ENCODE measurements around the gene PACRG.

Gene PACRG

DNA sequence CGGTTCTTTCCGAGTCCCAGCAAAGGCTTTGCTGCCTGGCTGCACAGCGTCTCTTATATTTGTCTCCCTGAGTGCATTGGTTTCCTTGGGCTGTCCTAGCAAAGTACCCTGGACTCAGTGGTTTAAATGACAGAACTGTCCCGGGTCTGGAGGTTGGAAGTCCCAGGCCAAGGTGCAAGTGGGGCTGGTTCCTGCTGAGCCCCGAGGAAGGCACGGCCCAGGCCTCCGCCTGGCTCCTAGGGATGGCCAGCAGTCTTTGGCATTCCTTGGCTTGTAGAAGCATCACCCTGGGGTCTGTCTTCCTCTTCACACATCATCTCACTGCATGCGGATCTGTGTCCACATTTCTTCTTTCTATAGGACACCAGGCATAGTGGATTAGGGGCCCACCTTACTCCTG, 621.9 kb downstream of the PACRG start:
- Histone ChIP-seq H3K36me3 (no peaks in the 10 kb centered on the region), H3K4me3 (no peak overlapping the region), H3K9me3 (replicated peaks in 1 of 11) (no peaks in the 10 kb centered on the region), H3K4me1 (peaks cover 26 to 85% (median 38%) of the 10 kb centered on the region in 10 experiments), H3K9ac (no peak overlapping the region), H3K27ac (no peak overlapping the region), H3K4me2 (peak overlapping the region in 2 of 11 experiments; percentile 96 to 97; a peak in 2 of 22 replicates), H3K27me3 (no peaks in the 10 kb centered on the region), H4K20me1 (no peaks in the 10 kb centered on the region)
- TF ChIP-seq Cebpa-rat (IDR thresholded peaks at IDR 0.05) = no peak

DNA sequence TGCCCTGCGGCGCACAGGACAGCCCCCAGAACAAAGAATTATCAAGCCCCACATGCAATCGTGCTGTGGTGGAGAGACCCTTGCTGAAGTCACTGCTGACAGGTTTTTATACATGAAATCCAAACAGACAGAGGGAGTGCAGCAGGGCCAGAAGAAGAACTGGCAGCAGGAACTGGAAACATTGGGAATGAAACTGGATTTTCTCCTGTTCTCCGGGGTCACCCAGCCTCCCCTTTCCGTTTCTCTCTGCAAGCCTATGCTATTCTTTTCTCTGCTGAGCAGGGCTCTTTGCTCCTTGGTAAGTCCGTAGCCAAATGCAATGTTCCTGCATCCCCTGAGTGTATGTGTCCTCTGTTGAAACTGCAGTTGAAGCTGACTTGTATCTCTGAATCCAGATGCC, 623.2 kb downstream of the PACRG start:
- Histone ChIP-seq H3K4me1 (peaks cover 39 to 91% (median 51%) of the 10 kb centered on the region in 10 experiments), H3K9ac (no peak overlapping the region), H3K4me3 (no peak overlapping the region), H3K27me3 (no peaks in the 10 kb centered on the region), H3K4me2 (peak overlapping the region in 5 of 11 experiments; percentile 74 to 97 (median 96); a peak in 7 of 22 replicates), H4K20me1 (no peaks in the 10 kb centered on the region; a peak in 1 of 22 replicates), H3K36me3 (no peaks in the 10 kb centered on the region), H3K9me3 (replicated peaks in 1 of 11) (no peaks in the 10 kb centered on the region), H3K27ac (no peak overlapping the region)
- no peak for TF ChIP-seq Cebpa-rat (IDR thresholded peaks at IDR 0.05)

DNA sequence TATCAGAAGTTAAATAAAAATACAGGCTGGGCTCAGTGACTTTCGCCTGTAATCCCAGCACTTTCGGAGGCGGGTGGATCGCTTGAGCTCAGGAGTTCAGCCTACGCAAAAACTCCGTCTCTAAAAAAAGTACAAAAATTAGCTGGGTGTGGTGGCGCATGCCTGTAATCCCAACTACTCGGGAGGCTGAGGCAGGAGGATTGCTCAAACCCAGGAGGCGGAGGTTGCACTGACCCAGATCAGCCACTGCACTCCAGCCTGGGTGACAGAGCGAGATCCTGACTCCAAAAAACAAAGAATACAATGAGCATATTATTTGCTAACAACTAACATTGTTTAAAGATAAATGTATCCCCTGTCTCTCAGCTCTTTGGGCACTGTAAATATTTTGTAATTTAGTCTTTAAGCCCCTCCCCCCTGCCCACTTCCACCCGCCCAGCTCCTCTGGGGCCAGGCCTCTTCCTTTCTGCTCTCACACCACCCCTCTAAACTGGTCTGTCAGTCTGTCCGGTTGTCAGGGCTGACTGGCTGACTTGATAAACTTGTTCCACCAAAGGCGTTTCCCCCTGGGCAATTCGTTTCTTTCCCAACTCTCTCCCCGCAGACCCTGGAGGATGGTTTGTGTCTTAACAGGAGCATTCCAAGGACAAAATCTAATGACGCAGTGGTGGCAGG, 624.4 kb downstream of the PACRG start:
- H3K36me3 ChIP-seq = no peaks in the 10 kb centered on the region
- no peaks in the 10 kb centered on the region; a peak in 1 of 22 replicates for H4K20me1 ChIP-seq
- no peak overlapping the region for H3K4me3 ChIP-seq
- no peak overlapping the region for H3K9ac ChIP-seq
- peak overlapping the region; percentile 53 to 97 (median 72) for H3K4me2 ChIP-seq
- peak overlapping the region in 4 of 11 experiments; percentile 8 to 87 (median 70); a peak in 5 of 22 replicates for H3K27ac ChIP-seq
- no peaks in the 10 kb centered on the region for H3K9me3 ChIP-seq (replicated peaks in 1 of 11)
- H3K27me3 ChIP-seq = no peaks in the 10 kb centered on the region
- TF ChIP-seq Cebpa-rat (IDR thresholded peaks at IDR 0.05) = no peak
- peaks cover 47 to 90% (median 60%) of the 10 kb centered on the region in 10 experiments for H3K4me1 ChIP-seq

DNA sequence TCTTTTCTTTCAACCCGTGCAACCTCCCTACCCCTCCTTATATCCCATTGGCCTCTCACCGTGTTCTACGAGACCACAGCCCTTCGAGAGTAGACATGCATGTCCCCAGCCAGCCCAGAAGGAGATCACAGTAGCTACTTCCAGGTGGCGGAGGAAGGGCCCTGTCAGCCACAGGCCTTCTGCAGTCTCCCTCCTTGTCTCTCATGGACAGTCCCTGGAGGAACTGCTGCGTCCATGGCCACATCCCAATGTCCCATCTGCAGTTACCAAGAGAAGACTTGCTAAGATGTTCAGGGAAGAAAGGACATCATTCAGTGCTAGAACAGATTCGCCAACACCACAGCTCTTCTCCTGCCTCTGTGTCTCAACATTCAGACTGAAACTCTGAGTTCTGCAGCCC, 625.2 kb downstream of the PACRG start:
- Histone ChIP-seq H3K9ac (no peak overlapping the region; a peak in 1 of 22 replicates), H3K36me3 (no peaks in the 10 kb centered on the region), H3K27me3 (no peaks in the 10 kb centered on the region), H3K4me3 (no peak overlapping the region), H3K4me2 (peak overlapping the region; percentile 53 to 97 (median 72); a peak in 21 of 22 replicates), H3K4me1 (peaks cover 48 to 91% (median 61%) of the 10 kb centered on the region in 10 experiments), H3K27ac (peak overlapping the region in 3 of 11 experiments; percentile 72 to 87 (median 84); a peak in 5 of 22 replicates), H3K9me3 (replicated peaks in 1 of 11) (no peaks in the 10 kb centered on the region), H4K20me1 (no peaks in the 10 kb centered on the region; a peak in 1 of 22 replicates)
- no peak for TF ChIP-seq Cebpa-rat (IDR thresholded peaks at IDR 0.05)

DNA sequence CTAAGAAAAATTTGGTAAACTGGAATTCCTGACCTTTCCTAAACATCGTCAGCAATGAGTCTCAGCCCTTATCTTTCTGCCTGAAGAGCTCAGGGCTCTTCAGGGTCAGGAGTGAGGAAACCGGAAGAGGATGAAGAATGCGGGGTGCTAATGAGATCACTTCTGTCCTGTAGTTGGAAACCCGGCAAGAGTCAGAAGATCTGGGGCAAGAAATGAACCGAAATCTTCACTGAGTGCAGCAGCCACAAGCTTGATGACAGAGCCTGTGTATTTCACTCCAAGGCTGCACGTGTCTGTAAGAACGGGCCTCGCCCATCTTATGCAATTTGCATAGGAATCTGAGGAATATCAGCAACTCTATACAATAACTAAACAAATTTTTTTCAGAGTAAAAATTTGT, 626.3 kb downstream of the PACRG start:
- H3K9ac ChIP-seq = peak overlapping the region in 3 of 11 experiments; percentile 65 to 80 (median 77); a peak in 5 of 22 replicates
- H3K4me1 ChIP-seq = peaks cover 48 to 81% (median 61%) of the 10 kb centered on the region in 10 experiments
- H3K27ac ChIP-seq = peak overlapping the region in 6 of 11 experiments; percentile 58 to 87 (median 73); a peak in 10 of 22 replicates
- H3K36me3 ChIP-seq = no peaks in the 10 kb centered on the region
- no peaks in the 10 kb centered on the region for H3K27me3 ChIP-seq
- no peaks in the 10 kb centered on the region for H3K9me3 ChIP-seq (replicated peaks in 1 of 11)
- no peak for TF ChIP-seq Cebpa-rat (IDR thresholded peaks at IDR 0.05)
- H3K4me2 ChIP-seq = peak overlapping the region; percentile 72 to 97 (median 88); a peak in 21 of 22 replicates
- H4K20me1 ChIP-seq = no peaks in the 10 kb centered on the region; a peak in 1 of 22 replicates
- H3K4me3 ChIP-seq = no peak overlapping the region; a peak in 1 of 20 replicates

DNA sequence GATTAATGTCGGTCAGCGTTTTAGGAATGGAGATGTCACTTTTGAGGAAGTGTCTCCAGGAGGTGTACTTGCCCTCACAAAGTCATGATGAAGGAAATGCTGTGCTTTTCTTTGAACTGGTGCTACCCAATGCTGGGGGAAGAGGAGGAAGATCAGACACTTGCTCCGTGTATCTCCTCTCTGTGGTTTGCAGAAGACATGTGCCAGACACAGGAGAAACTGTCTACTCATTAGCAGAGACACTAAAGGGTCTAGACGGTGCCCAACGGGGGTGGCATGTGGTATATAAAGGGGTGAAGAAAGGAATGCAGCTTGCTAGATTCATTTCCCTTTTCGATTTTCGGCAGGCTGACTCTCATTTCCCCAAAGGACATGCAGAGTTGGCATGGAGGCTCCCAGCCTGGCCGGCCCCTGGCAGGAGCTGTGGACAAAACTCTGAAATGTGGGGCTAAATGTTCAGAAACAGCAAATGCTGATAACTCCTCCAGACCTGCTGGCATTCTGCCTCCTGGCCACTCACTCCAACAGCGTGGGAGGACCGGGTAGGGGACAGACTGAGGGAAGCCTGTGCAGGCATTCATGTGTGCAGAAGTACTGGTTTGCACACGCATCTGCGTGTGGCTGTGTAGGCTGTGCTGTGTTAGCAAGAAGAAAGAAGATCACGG, 627.1 kb downstream of the PACRG start:
- Histone ChIP-seq H3K4me2 (peak overlapping the region; percentile 72 to 97 (median 88)), H3K27ac (peak overlapping the region in 9 of 11 experiments; percentile 32 to 87 (median 62); a peak in 16 of 22 replicates), H3K36me3 (no peaks in the 10 kb centered on the region), H3K9me3 (replicated peaks in 1 of 11) (no peaks in the 10 kb centered on the region), H3K27me3 (no peaks in the 10 kb centered on the region), H3K9ac (peak overlapping the region in 9 of 11 experiments; percentile 14 to 80 (median 47); a peak in 12 of 22 replicates), H3K4me3 (peak overlapping the region in 8 of 10 experiments; percentile 12 to 63 (median 40); a peak in 11 of 20 replicates), H4K20me1 (no peaks in the 10 kb centered on the region; a peak in 1 of 22 replicates), H3K4me1 (peaks cover 48 to 73% (median 61%) of the 10 kb centered on the region in 10 experiments)
- no peak for TF ChIP-seq Cebpa-rat (IDR thresholded peaks at IDR 0.05)

DNA sequence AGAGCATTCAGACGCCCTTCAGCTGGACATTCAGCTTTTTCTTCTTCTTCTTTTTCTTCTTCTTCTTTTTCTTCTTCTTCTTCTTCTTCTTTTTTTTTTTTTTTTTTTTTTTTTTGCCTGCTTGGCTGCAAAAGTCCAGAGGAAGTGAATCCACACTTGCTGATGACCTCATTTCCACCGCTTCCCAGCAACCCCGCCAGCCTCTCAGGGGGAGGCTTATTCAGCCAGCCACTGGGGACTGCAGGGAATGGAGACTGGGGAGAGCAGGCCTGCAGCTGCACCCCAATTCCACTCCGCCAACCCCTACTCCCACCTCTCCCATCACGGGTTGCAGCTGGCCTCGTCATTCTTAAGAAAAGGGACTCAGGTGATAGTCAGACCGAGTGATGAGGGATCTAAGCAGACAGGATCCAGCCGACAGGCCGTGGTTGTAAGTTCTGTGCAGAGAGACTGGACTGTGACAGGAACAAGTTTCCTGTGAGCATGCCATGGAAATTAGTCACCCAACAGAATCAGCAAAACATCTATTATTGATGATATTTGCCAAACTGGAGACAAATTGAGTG, 627.7 kb downstream of the PACRG start:
- Histone ChIP-seq H3K4me3 (peak overlapping the region in 7 of 10 experiments; percentile 30 to 63 (median 40); a peak in 11 of 20 replicates), H3K27me3 (no peaks in the 10 kb centered on the region)

DNA sequence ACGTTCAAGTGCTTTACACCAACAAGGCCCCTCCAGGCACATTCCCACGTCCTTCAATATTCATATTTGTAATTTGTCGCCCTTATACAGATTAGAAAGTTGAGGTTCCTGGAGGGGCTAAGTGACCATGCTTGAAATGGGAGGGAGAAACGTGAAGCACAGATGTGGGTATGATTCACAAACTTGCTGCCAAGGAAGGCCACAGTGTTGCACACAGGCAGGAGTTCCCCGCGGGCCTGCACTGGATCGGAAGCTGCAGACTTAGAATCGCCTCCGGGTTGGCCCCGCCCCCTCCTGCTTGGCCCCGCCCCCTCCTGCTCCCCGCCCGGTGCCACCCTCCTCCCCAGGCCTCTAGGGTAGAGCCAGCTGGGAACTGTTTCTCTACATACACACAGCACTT, 628.5 kb downstream of the PACRG start:
- Histone ChIP-seq H3K4me3 (peak overlapping the region in 4 of 10 experiments; percentile 35 to 63 (median 42); a peak in 6 of 20 replicates), H4K20me1 (no peaks in the 10 kb centered on the region; a peak in 1 of 22 replicates), H3K36me3 (no peaks in the 10 kb centered on the region), H3K9me3 (replicated peaks in 1 of 11) (no peaks in the 10 kb centered on the region), H3K9ac (peak overlapping the region in 5 of 11 experiments; percentile 47 to 80 (median 77); a peak in 8 of 22 replicates), H3K4me2 (peak overlapping the region; percentile 72 to 97 (median 88)), H3K4me1 (peaks cover 46 to 61% (median 54%) of the 10 kb centered on the region in 10 experiments), H3K27ac (peak overlapping the region in 9 of 11 experiments; percentile 23 to 87 (median 62); a peak in 15 of 22 replicates), H3K27me3 (no peaks in the 10 kb centered on the region)
- TF ChIP-seq Cebpa-rat (IDR thresholded peaks at IDR 0.05) = no peak

More for the DNA sequence above, 627.7 kb downstream of the PACRG start:
- H3K4me2 ChIP-seq = peak overlapping the region; percentile 72 to 97 (median 88)
- H3K9me3 ChIP-seq (replicated peaks in 1 of 11) = no peaks in the 10 kb centered on the region
- TF ChIP-seq Cebpa-rat (IDR thresholded peaks at IDR 0.05) = no peak
- H3K9ac ChIP-seq = peak overlapping the region in 9 of 11 experiments; percentile 15 to 80 (median 47); a peak in 13 of 22 replicates
- H3K4me1 ChIP-seq = peaks cover 48 to 69% (median 60%) of the 10 kb centered on the region in 10 experiments
- peak overlapping the region in 9 of 11 experiments; percentile 42 to 87 (median 62); a peak in 18 of 22 replicates for H3K27ac ChIP-seq
- H3K36me3 ChIP-seq = no peaks in the 10 kb centered on the region
- H4K20me1 ChIP-seq = no peaks in the 10 kb centered on the region; a peak in 1 of 22 replicates

Measured in BLaER1 treated with 17β-estradiol and CSF1 and Interleukin-3, amounts not matched to agents 10 nM and 100 nM (cell line).